Caco-2 (cell line): ENCODE measurements around the gene MAN2C1. TPM values are rescaled to one million over a fixed set of nuclear protein-coding genes. Genes with fewer than 3 reads are reported as not detected.

Experiments used
- Bru-seq: library from RNA; stranded (reverse); fragments of 400-500 nt; gene quantifications from one replicate; lab custom pipeline; 2021; lab: Mats Ljungman, UMichigan
- BruChase-seq, 2 experiments: library from RNA; stranded (reverse); fragments of 400-500 nt; gene quantifications; one replicate each; lab custom pipeline; 2021; lab: Mats Ljungman, UMichigan
- BruUV-seq: library from RNA; stranded (reverse); fragments of 400-500 nt; replicated peaks from 2 replicates; lab custom pipeline; 2021; lab: Mats Ljungman, UMichigan
- CTCF ChIA-PET: fragments of 300-600 bp; sonication (Branson Sonifier 250); formaldehyde crosslinking; loops from one replicate; lab custom pipeline; 2022; ENCODE audit warnings: antibody characterized with exemption; lab: Charles Lee
- POLR2A ChIA-PET: fragments of 300-600 bp; sonication (Branson Sonifier 250); formaldehyde crosslinking; loops from one replicate; lab custom pipeline; 2022; ENCODE audit warnings: antibody characterized with exemption; lab: Charles Lee
- DNase-seq, 2 experiments: peaks; one replicate each; pipeline versions ENCODE4 v3.0.0 to v3.0.0-alpha.2; 2020 to 2022
- H3K27me3 ChIP-seq: replicated peaks from 2 replicates; pipeline ENCODE4 v1.6.0; 2011; ENCODE audit warnings: low read length; ENCODE audit not compliant: control insufficient read depth, insufficient read depth
- H3K36me3 ChIP-seq: 2 replicates; pipeline ENCODE4 v1.5.1; 2011; ENCODE audit warnings: low read length; ENCODE audit not compliant: control insufficient read depth, insufficient read depth
- H3K4me1 ChIP-seq: fragments of 250-450 bp; sonication (Bioruptor Pico); 2 replicates; pipeline ENCODE4 v1.5.1; 2020; ENCODE audit warnings: mild to moderate bottlenecking
- H3K4me3 ChIP-seq: 2 replicates; pipeline ENCODE4 v1.5.1; 2011; ENCODE audit warnings: low read depth, mild to moderate bottlenecking, control low read depth, low read length
- H3K9me3 ChIP-seq: fragments of 250-450 bp; sonication (Bioruptor Pico); 2 replicates; pipeline ENCODE4 v1.5.1; 2020; ENCODE audit warnings: mild to moderate bottlenecking, moderate library complexity
- H3K27ac Mint-ChIP-seq: one replicate; pipeline ENCODE4 v1.8.0; 2022; ENCODE audit warnings: mixed read lengths; ENCODE audit not compliant: unreplicated experiment
- H3K27me3 Mint-ChIP-seq: one replicate; pipeline ENCODE4 v1.8.0; 2022; ENCODE audit warnings: mixed read lengths; ENCODE audit not compliant: insufficient read depth, unreplicated experiment
- H3K36me3 Mint-ChIP-seq: one replicate; pipeline ENCODE4 v1.8.0; 2022; ENCODE audit warnings: mild to moderate bottlenecking, mixed read lengths; ENCODE audit not compliant: insufficient read depth, unreplicated experiment
- H3K4me1 Mint-ChIP-seq: one replicate; pipeline ENCODE4 v1.8.0; 2022; ENCODE audit warnings: low read depth, mixed read lengths; ENCODE audit not compliant: unreplicated experiment
- H3K4me3 Mint-ChIP-seq: one replicate; pipeline ENCODE4 v1.8.0; 2022; ENCODE audit warnings: mild to moderate bottlenecking, moderate library complexity, mixed read lengths; ENCODE audit not compliant: unreplicated experiment
- H3K9me3 Mint-ChIP-seq: one replicate; pipeline ENCODE4 v1.8.0; 2022; ENCODE audit warnings: mixed read lengths; ENCODE audit not compliant: unreplicated experiment
- intact Hi-C: fragments of 100-400 bp; cut with micrococcal nuclease; formaldehyde crosslinking; loops from one replicate; pipeline ENCODE4 v1.10.0; 2022; ENCODE audit not compliant: unreplicated experiment
- long read RNA-seq: library from polyadenylated mRNA; stranded (forward); transcript quantifications from one replicate; pipeline ENCODE4 v2.0.0, GENCODE V29; 2022
- total RNA-seq: library from RNA; stranded (reverse); gene quantifications from 2 replicates; pipeline ENCODE4 v1.2.3, GENCODE V29; 2022
- TF ChIP-seq, protein P1 (sequence below), 2 experiments: fragments of 200-600 bp in 1 of 2; IDR thresholded peaks; 1 replicate in 1 of 2; 2 replicates in 1 of 2; pipeline versions ENCODE4 v1.5.1 to v1.8.0; 2011 to 2022; ENCODE audit warnings: antibody characterized with exemption in 1 of 2, control low read depth in 1 of 2, inconsistent platforms in 1 of 2, low read depth in 1 of 2, low read length in 1 of 2, mild to moderate bottlenecking in 1 of 2, moderate library complexity in 1 of 2; ENCODE audit not compliant: insufficient read depth in 1 of 2, severe bottlenecking in 1 of 2, unreplicated experiment in 1 of 2

The MAN2C1 gene
- total RNA-seq, result 131 and 140 TPM in 2 replicates
- Bru-seq, nascent RNA, result percentile 72 among the genes with signal in this experiment
- percentile 68 among the genes with signal in this experiment for BruChase-seq, experiment 1, labeled RNA remaining after a 2-hour chase
- BruChase-seq, experiment 2, labeled RNA remaining after a 6-hour chase, result percentile 82 among the genes with signal in this experiment
- long read RNA-seq, transcript MAN2C1-201 (26 exons, 3,284 nt), result major isoform, 7 of 33 reads
- long read RNA-seq, partial matches to known transcripts, result 7 of 33 reads
- long read RNA-seq, other reads (novel, unspliced or antisense), result 17 of 33 reads

DNA sequence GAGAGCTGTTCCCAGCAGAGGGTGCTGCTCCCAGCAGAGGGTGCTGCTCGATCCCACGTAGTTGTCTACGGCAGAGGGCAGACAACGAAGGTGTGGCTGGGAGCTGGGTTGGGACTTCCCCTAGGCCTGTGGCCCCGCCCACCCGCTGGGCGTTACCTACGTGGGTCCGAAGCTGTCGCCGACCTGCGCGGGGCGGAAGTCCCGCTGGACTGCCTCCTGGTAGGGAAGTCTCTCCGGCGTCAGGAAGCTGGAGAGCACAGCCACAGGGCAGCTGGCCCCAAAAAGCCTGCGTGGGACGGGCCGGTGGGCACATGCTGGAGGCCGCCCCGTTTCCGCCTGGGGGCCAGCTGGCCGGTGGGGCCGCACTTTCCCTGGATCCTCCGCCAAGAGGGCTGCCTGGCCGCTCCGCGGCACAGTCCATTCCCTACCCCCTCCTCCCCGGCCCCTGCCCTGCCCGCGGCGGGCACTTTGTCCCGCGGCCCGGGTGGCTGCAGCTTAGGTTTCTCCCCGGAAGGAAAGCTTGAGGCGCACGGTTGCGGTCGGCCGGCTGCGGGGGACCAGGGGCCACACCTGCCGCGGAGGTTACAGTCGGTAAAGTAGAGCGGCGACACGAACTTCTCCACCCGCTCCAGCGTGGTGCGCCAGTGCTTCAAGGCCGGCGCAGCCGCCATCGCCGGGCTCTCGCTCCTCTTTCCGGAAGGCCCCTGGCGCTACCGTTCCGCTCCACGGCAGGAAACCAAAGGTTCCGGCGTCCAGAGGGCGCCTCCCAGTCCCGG is at the start of gene MAN2C1:
MAN2C1 (minus strand) TSS at position 695 of the 776 bp plus-strand sequence; CDS start at position 671, 24 bp downstream.
- H3K36me3 Mint-ChIP-seq, result peaks cover 64% of the 10 kb centered on the region

DNA sequence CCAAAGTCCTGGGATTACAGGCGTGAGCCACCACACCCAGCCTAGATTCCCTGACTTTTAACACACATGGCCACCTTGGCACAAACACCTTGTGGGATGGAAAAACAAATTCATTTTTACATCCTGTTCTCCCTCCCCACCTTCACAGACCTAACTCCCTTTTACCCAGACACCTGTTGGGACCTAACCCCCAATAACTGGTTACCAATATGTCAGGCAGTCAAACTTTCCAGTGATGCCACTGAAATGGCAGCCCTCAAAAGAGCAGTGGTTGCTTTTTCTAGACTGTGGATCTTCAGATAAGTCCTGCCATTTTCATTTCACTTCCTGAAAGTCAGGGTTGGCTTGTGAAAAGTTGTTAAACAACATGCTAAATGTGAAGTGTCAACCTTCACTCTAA is 48.2 kb upstream of the MAN2C1 start:
- no peaks in the 10 kb centered on the region for H3K9me3 ChIP-seq
- H3K27ac Mint-ChIP-seq, result no peak overlapping the region
- H3K4me1 ChIP-seq, result no peaks in the 10 kb centered on the region
- peaks cover 2% of the 10 kb centered on the region for H3K36me3 ChIP-seq
- H3K4me1 Mint-ChIP-seq, result no peaks in the 10 kb centered on the region
- H3K27me3 ChIP-seq, result no peaks in the 10 kb centered on the region
- no peaks in the 10 kb centered on the region for H3K27me3 Mint-ChIP-seq
- no peak overlapping the region for H3K4me3 ChIP-seq
- intact Hi-C loops, result no loop called here
- CTCF ChIA-PET, result interaction anchor here (0.6 kb wide), 1 partner anchor 268 kb away, joined by 4 read pairs; no protein-coding TSS in a partner anchor
- POLR2A ChIA-PET, result no interaction called here
- no TSS peak for BruUV-seq
- DNase-seq, result no peak
- TF ChIP-seq, protein P1, sequence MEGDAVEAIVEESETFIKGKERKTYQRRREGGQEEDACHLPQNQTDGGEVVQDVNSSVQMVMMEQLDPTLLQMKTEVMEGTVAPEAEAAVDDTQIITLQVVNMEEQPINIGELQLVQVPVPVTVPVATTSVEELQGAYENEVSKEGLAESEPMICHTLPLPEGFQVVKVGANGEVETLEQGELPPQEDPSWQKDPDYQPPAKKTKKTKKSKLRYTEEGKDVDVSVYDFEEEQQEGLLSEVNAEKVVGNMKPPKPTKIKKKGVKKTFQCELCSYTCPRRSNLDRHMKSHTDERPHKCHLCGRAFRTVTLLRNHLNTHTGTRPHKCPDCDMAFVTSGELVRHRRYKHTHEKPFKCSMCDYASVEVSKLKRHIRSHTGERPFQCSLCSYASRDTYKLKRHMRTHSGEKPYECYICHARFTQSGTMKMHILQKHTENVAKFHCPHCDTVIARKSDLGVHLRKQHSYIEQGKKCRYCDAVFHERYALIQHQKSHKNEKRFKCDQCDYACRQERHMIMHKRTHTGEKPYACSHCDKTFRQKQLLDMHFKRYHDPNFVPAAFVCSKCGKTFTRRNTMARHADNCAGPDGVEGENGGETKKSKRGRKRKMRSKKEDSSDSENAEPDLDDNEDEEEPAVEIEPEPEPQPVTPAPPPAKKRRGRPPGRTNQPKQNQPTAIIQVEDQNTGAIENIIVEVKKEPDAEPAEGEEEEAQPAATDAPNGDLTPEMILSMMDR (IDR thresholded peaks at IDR 0.05; ENCODE audit: insufficient read depth in 1 of 2, low read depth in 1 of 2, low read length in 1 of 2, severe bottlenecking in 1 of 2, unreplicated experiment in 1 of 2), result no peak
- no peak overlapping the region for H3K4me3 Mint-ChIP-seq
- no peaks in the 10 kb centered on the region for H3K9me3 Mint-ChIP-seq
- H3K36me3 Mint-ChIP-seq, result peaks cover 64% of the 10 kb centered on the region

More for the DNA sequence above, at the start of gene MAN2C1:
- intact Hi-C loops, result loop anchor here (1.0 kb wide), 3 partner anchors 83 to 273 kb away; partner anchors contain the start of genes SIN3A and SNUPN
- Mint-ChIP-seq H3K4me1 (peaks cover 13% of the 10 kb centered on the region), H3K27ac (peak within 1 kb of the TSS; percentile 93), H3K9me3 (no peaks in the 10 kb centered on the region), H3K27me3 (no peaks in the 10 kb centered on the region), H3K4me3 (peak within 1 kb of the TSS; percentile 93)
- DNase-seq, result peak; percentile 98
- TF ChIP-seq, protein P1 (IDR thresholded peaks at IDR 0.05; ENCODE audit: insufficient read depth in 1 of 2, low read depth in 1 of 2, low read length in 1 of 2, severe bottlenecking in 1 of 2, unreplicated experiment in 1 of 2), result peak; percentile 53 to 92
- peaks cover 3% of the 10 kb centered on the region for H3K36me3 ChIP-seq
- H3K4me1 ChIP-seq, result peaks cover 19% of the 10 kb centered on the region
- H3K27me3 ChIP-seq, result no peaks in the 10 kb centered on the region
- no TSS peak for BruUV-seq
- POLR2A ChIA-PET, result interaction anchor here (0.6 to 3.3 kb wide), 18 partner anchors 9 to 498 kb away, joined by 3 to 54 read pairs (median 3); partner anchors contain the start of genes COMMD4, IMP3, RPP25 and SIN3A
- CTCF ChIA-PET, result interaction anchor here (0.5 to 2.2 kb wide), 31 partner anchors 13 to 373 kb away, joined by 3 to 33 read pairs (median 4); partner anchors contain the start of genes COMMD4, IMP3, SCAMP5 and SIN3A
- peak within 1 kb of the TSS; percentile 61 for H3K4me3 ChIP-seq
- no peaks in the 10 kb centered on the region for H3K9me3 ChIP-seq

GRCh38 chr15:75410196-75410595 is 41.8 kb upstream of the MAN2C1 start:
- intact Hi-C loops, result no loop called here
- Mint-ChIP-seq H3K27ac (no peak overlapping the region), H3K36me3 (peaks cover 89% of the 10 kb centered on the region), H3K4me3 (no peak overlapping the region), H3K9me3 (no peaks in the 10 kb centered on the region), H3K27me3 (no peaks in the 10 kb centered on the region), H3K4me1 (no peaks in the 10 kb centered on the region)
- POLR2A ChIA-PET, result no interaction called here
- Histone ChIP-seq H3K27me3 (no peaks in the 10 kb centered on the region), H3K36me3 (peaks cover 2% of the 10 kb centered on the region), H3K9me3 (no peaks in the 10 kb centered on the region), H3K4me1 (no peaks in the 10 kb centered on the region), H3K4me3 (no peak overlapping the region)
- no TSS peak for BruUV-seq
- no peak for DNase-seq
- CTCF ChIA-PET, result no interaction called here
- TF ChIP-seq, protein P1 (IDR thresholded peaks at IDR 0.05; ENCODE audit: insufficient read depth in 1 of 2, low read depth in 1 of 2, low read length in 1 of 2, severe bottlenecking in 1 of 2, unreplicated experiment in 1 of 2), result no peak
